ENCODE data around the gene PTGIS.
A peak's percentile ranks its signal among the peaks of the same experiment; 100 is the strongest.
"Not testable (repeated sequence)": the region's sequence is repeated elsewhere in the genome, so short reads cannot be mapped to it uniquely, and the experiment has no call there.

PTGIS gene

GRCh38 chr20:49569411-49570115, 1.6 kb upstream of the PTGIS start:
- no peak for TF ChIP-seq CTCF (IDR thresholded peaks at IDR 0.05; ENCODE audit: low read depth, low read length)
- peak in 1 of 2 donors; percentile 66 for DNase-seq (ENCODE audit: low read depth in 2 of 2)
- H3K4me3 ChIP-seq (replicated peaks in 1 of 2; ENCODE audit: low read depth in 2 of 2, low read length in 2 of 2) = no peak overlapping the region

GRCh38 chr20:49568278-49569151, 578 bp upstream of the PTGIS start:
- H3K4me3 ChIP-seq (replicated peaks in 1 of 2; ENCODE audit: low read depth in 2 of 2, low read length in 2 of 2) = no peak overlapping the region

GRCh38 chr20:49566401-49567364, 1.3 kb downstream of the PTGIS start:
- DNase-seq (ENCODE audit: low read depth in 2 of 2) = no peak
- H3K4me3 ChIP-seq (replicated peaks in 1 of 2; ENCODE audit: low read depth in 2 of 2, low read length in 2 of 2) = peak overlapping the region; percentile 49 to 68
- no peak for TF ChIP-seq CTCF (IDR thresholded peaks at IDR 0.05; ENCODE audit: low read depth, low read length)

More at GRCh38 chr20:49568278-49569151, 578 bp upstream of the PTGIS start:
- no peak for TF ChIP-seq CTCF (IDR thresholded peaks at IDR 0.05; ENCODE audit: low read depth, low read length)
- DNase-seq (ENCODE audit: low read depth in 2 of 2) = peak in 1 of 2 donors; percentile 76

GRCh38 chr20:49564991-49565390, 2.9 kb downstream of the PTGIS start:
- not testable (repeated sequence) for H3K4me3 ChIP-seq (replicated peaks in 1 of 2; ENCODE audit: low read depth in 2 of 2, low read length in 2 of 2); DNase-seq (ENCODE audit: low read depth in 2 of 2)

GRCh38 chr20:49563015-49563980, 4.6 kb downstream of the PTGIS start:
- no peak for TF ChIP-seq CTCF (IDR thresholded peaks at IDR 0.05; ENCODE audit: low read depth, low read length)
- DNase-seq (ENCODE audit: low read depth in 2 of 2) = no peak
- no peak overlapping the region for H3K4me3 ChIP-seq (replicated peaks in 1 of 2; ENCODE audit: low read depth in 2 of 2, low read length in 2 of 2)

GRCh38 chr20:49562311-49563014, 5.5 kb downstream of the PTGIS start:
- H3K4me3 ChIP-seq (replicated peaks in 1 of 2; ENCODE audit: low read depth in 2 of 2, low read length in 2 of 2) = no peak overlapping the region
- no peak for TF ChIP-seq CTCF (IDR thresholded peaks at IDR 0.05; ENCODE audit: low read depth, low read length)
- DNase-seq (ENCODE audit: low read depth in 2 of 2) = peak; percentile 89 to 90
